DOHH2 (cell line): ENCODE measurements around the gene MVB12B.

Experiments used
- CTCF ChIP-seq: fragments of 200-600 bp; sonication (generic); IDR thresholded peaks from one replicate; pipeline ENCODE4 v1.5.1; 2014; ENCODE audit warnings: antibody characterized with exemption, mild to moderate bottlenecking, low read depth, low read length; ENCODE audit not compliant: poor library complexity, severe bottlenecking
- EZH2phosphoT487 ChIP-seq: fragments of 200-600 bp; sonication (generic); IDR thresholded peaks from 2 replicates; pipeline ENCODE4 v1.6.1; 2017; ENCODE audit warnings: borderline replicate concordance, mild to moderate bottlenecking, antibody characterized with exemption, low read length, moderate library complexity, mixed read lengths

DNA sequence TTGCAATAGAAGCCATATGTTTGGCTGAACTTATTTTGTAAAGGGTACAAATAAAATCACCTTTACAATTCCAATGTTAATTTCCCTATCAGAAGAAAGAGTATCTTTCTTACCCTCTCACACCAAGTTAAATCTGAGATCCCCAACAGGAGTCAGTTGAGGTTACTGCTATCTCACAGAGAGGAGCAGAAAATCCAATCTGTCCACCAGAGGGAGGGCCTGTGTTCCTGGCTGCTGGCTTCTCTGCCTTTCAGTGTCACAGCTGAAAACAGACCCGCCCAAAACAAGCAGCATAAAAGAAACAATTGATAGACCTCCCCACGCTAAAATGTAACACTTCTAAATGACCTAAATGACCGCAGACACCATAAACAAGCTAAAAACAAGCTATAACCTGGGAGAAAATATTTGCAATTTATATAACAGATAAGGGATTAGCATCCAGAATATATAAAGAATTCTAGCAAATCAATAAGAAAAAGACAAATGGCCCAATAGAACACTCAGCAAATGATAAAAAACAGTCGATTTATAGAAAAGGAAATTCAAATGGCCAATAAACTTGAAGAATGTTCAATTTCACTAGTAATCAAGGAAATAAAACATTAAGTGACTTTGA, 24.5 kb upstream of the MVB12B start:
- TF ChIP-seq CTCF = peak; percentile 58
- no peak for TF ChIP-seq EZH2phosphoT487
